Middle frontal gyrus (tissue), 1 donor: ENCODE measurements around the gene S100A5.

Source experiments
- DNase-seq: peaks from one replicate; pipeline ENCODE4 v3.0.0-alpha.2; 2015; ENCODE audit warnings: low spot score; ENCODE audit errors: extremely low spot score

Gene S100A5

DNA sequence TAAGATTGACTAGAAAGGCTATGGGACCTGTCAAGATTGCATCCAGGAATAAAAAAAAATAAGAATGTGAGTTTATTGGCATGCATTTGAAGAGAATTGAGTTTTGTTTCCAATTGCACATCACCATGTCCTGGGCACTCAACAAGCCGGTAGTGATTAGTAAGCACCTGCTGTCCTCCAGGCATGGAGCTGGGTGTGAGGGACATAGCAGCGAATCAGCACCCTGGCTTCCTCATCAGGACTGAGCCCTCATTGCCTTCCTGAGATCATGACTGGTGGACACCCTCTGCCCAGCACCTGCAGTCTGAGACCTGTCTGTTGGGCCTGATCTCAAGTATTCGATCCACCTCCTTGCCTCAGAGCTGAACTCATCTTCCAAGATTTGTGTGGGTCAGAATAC lies 31.7 kb downstream of the S100A5 start:
- DNase-seq = no peak

DNA sequence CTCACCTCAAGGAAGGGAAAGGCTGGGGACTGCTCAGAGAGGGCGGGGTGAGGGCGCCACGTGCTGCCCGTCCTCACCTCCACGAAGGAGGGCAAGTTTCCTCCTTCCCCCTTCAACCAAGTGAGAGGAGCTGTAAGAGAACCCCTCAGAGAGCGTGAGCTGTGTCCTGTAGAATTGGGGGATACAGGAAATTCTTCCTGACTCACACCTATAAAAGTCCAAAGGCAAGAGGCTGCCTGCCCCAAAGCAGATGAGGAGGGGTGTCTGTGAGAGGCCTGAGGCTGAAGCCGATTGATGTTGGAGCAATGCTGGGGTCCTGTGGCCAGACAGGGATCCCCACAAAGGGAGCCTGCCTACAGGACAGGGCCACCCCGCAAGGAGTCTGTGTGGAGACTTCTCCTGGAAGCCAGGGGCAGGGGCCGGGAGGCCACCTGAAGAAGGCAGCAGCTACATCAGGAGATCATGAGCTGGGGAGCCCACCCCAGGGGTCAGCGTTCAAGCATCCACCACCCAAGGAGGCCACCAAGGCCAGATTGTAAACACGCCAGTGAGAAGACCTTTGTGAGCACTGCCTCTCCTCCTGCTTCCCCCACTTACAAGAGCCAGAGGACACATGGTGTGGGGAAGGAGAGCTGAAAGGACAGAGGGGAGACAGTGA lies 32.7 kb downstream of the S100A5 start:
- no peak for DNase-seq

GRCh38 chr1:153506831-153507413 lies 33.8 kb downstream of the S100A5 start:
- DNase-seq = no peak

DNA sequence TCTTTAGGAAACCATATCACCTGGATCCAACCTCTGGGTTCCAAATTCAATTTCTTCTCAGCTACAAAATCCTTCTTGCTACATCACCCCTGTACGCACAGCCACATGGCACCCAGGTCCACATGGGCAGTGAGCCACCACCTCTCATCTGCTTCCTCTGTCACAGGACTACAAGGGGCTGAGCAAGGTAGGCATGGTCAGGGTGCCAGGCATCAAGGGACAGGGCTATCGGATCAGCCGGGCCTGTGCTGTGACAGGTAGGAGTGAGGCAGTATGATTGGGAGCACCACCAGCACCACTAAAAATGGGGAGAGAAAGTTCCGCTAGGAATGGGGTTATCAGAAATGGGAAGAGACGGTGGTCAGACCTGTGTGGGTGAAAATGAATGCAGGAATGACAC lies 34.3 kb downstream of the S100A5 start:
- no peak for DNase-seq

DNA sequence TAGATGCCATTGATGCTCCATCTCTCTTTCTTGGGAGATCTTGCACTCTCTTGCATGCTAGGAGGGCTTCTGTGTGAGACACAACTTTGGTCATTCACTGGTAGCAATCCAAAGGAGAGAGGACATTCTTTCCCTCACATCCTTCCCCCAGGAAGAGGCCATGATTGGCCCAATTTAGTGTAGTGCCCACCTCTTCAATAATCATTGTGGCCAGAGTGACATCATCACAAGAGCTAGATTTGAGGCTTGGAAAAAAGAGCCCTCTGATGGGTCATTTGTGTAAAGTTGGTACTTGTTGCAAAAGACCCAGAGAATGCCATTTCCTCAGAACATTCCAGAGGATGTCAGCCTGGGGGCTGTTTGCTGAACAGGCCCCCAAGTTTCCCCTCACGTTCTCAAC lies 35.2 kb downstream of the S100A5 start:
- DNase-seq = no peak

DNA sequence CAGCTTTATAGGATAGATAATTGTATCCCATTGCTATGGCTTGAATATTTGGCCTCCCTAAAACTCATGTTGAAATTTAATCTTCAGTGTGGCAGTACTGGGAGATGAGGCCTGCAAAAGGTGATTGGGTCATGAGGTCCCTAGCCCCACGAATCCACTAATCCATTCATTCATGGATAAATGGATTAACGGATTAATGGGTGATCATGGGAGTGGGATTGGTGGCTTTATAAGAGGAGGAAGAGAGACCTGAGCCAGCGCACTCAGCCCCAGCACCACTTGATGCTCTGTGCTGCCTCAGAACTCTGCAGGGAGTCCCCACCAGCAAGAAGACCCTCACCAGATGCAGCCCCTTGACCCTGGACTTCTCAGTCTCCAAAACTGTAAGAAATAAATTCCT lies 37.0 kb downstream of the S100A5 start:
- DNase-seq = no peak

GRCh38 chr1:153498746-153499145 lies 42.0 kb downstream of the S100A5 start:
- DNase-seq = no peak

- no peak for DNase-seq
Measured at GRCh38 chr1:153495536-153495935, 45.2 kb downstream of the S100A5 start.

DNA sequence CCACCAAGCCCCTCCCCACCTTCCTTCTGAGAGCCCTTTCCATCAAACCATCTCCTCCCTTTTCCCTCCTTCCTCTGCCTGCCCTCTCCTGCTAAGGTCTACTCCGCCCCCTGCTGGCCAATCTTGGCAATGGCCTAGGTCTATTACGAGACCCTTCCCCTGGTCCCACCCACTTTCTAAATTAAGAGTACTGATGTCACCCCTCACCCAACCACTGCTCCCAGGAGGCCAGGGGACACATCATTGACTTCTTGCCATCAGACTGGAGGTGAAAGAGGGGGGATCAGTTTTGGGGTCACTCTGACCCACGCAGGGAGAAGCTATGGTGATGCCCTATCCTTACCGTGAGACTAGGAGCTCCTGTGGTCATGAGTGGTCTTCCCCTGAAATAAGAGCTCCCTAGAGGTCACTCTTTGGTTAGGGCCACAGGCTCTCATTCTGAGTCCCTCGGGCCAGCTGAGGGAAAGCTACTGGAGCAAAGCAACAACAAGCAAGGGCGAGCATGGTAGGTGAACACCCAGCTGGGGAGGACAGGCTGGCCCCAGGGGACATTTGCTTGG lies 45.7 kb downstream of the S100A5 start:
- DNase-seq = no peak

GRCh38 chr1:153493343-153493960 lies 47.3 kb downstream of the S100A5 start:
- DNase-seq = no peak

DNA sequence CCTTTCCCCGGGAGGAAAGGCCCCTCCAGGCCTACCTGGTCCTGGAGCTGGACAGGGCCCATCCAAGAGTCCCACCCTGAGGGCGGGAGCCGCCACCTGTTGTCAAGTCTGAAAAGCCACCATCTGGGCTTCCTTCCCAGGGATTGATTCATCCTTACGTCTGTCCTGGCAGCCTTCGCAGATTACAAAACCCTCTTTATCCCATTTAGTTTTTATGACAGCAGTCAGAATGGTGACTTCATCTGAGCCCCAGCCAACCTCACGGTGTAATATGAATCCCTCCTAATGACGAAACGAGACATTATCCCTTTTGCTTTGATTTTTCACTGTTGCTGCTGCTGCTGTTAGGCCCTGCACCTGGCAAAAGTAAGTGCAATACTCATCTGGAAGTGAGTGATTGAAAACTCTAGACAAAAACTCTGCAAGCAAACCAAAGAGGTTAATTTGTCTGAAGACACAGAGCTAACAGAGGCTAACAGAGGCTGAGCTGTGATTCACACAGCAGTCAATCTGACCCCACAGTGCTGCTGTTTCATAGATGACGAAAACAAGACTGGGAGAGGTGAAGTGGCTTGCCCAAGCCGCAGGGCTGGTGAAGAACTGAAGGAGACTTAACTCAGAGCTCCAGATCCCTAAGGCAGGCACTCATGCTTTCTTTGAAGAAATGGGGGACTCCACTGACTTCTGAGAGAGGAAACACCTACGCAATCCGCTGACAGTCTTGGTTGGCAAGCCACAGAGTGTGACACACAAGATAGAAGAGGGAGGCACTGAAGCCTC lies 50.3 kb downstream of the S100A5 start:
- peak; percentile 31 for DNase-seq

DNA sequence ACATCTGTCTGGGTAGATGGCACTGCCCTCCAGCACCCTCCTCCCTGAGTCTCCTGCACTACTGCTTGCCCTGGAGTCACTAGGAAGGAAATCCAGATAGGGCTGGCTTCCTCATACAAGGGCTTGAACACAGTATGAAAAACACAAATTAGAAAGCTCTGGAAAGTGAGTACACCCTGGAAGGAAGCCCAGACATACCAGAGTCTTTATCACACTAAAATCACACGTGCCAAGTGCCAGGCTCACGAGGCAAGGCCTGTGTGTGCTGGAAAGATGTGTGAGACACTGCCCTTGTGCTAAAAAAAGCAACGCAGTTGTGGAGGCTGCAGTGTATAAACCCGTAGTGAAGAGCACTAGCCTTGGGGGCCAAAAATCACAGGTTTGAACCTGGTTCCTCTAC lies 52.0 kb downstream of the S100A5 start:
- DNase-seq = no peak

DNA sequence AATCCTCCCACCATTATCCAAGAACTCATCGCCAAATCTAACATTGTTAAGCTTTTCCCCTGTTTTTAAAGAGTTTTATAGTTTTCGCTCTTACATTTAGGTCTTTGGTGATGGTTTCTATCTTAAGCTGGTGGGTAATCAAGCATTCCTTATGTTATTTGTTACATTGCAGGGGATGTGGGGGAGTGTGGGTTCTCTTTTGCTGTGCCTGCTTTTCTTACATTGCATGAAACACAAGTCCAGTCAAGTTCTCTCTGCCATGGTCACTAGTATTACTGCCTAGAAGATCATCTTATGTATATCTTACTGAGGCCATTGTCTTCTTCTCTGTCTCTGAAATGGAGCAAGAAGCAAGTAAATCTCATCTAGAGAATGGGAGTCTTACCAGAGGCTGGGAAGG lies 53.0 kb downstream of the S100A5 start:
- DNase-seq = no peak
